ENCODE results near the gene FOSL2. TPM values are rescaled to one million over a fixed set of nuclear protein-coding genes. Genes with fewer than 3 reads are reported as not detected.

FOSL2 gene
- total RNA-seq, 1 experiment from 2014 or later, result 4.0 TPM

GRCh38 chr2:28364610-28365009, 28.0 kb upstream of the FOSL2 start (continued):
- TF ChIP-seq STAT6 (CRISPR knock-in tag; conservative IDR thresholded peaks at IDR 0.05; ENCODE audit: low read depth) (no peak), ZNF423 (CRISPR knock-in tag; IDR thresholded peaks at IDR 0.05) (no peak), MLX (CRISPR knock-in tag; IDR thresholded peaks at IDR 0.05) (no peak), ZNF396 (CRISPR knock-in tag; IDR thresholded peaks at IDR 0.05; ENCODE audit: borderline replicate concordance) (no peak), NR2C2 (CRISPR knock-in tag; IDR thresholded peaks at IDR 0.05) (no peak), ZNF263 (CRISPR knock-in tag; IDR thresholded peaks at IDR 0.05; ENCODE audit: low read depth) (no peak), CREB1 (CRISPR knock-in tag; IDR thresholded peaks at IDR 0.05) (no peak), GTF2I (CRISPR knock-in tag; conservative IDR thresholded peaks at IDR 0.05) (no peak), SOX15 (CRISPR knock-in tag; IDR thresholded peaks at IDR 0.05) (no peak), MYBL2 (CRISPR knock-in tag; IDR thresholded peaks at IDR 0.05) (no peak)

GRCh38 chr2:28365158-28365557, 27.5 kb upstream of the FOSL2 start:
- ATAC-seq, result no peak
- Mint-ChIP-seq H3K9me3 (no peaks in the 10 kb centered on the region), H3K36me3 (no peaks in the 10 kb centered on the region), H3K27me3 (ENCODE audit: low read depth) (peaks cover 6% of the 10 kb centered on the region; the same call in 1 of the 2 replicates), H3K4me1 (peaks cover 26% of the 10 kb centered on the region), H3K4me3 (no peak overlapping the region), H3K27ac (no peak overlapping the region)
- no peak for DNase-seq (ENCODE audit: low spot score)
- ChIA-PET POLR2A (no interaction called here), CTCF (interaction anchor here (1.1 kb wide), 1 partner anchor 49 kb away, joined by 4 read pairs; no protein-coding TSS in a partner anchor)
- no peak for TF ChIP-seq EMX1 (CRISPR knock-in tag; IDR thresholded peaks at IDR 0.05)
- no peak for TF ChIP-seq FOXP1 (CRISPR knock-in tag; IDR thresholded peaks at IDR 0.05; ENCODE audit: borderline replicate concordance)
- no peak for TF ChIP-seq JUN (CRISPR knock-in tag; IDR thresholded peaks at IDR 0.05)
- TF ChIP-seq ZBTB21 (CRISPR knock-in tag; IDR thresholded peaks at IDR 0.05; ENCODE audit: borderline replicate concordance), result no peak
- no peak for TF ChIP-seq ZMAT4 (CRISPR knock-in tag; IDR thresholded peaks at IDR 0.05)
- no peak for TF ChIP-seq SMAD4 (CRISPR knock-in tag; IDR thresholded peaks at IDR 0.05)
- no peak for TF ChIP-seq NFYB (CRISPR knock-in tag; conservative IDR thresholded peaks at IDR 0.05; ENCODE audit: low read depth)
- TF ChIP-seq ZNF423 (CRISPR knock-in tag; IDR thresholded peaks at IDR 0.05), result no peak
- no peak for TF ChIP-seq ETV6 (CRISPR knock-in tag; IDR thresholded peaks at IDR 0.05)
- no peak for TF ChIP-seq ZNF396 (CRISPR knock-in tag; IDR thresholded peaks at IDR 0.05; ENCODE audit: borderline replicate concordance)
- no peak for TF ChIP-seq SP1 (CRISPR knock-in tag; conservative IDR thresholded peaks at IDR 0.05)
- TF ChIP-seq, protein P1, sequence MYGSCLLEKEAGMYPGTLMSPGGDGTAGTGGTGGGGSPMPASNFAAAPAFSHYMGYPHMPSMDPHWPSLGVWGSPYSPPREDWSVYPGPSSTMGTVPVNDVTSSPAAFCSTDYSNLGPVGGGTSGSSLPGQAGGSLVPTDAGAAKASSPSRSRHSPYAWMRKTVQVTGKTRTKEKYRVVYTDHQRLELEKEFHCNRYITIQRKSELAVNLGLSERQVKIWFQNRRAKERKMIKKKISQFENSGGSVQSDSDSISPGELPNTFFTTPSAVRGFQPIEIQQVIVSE (CRISPR knock-in tag; IDR thresholded peaks at IDR 0.05; ENCODE audit: borderline replicate concordance), result no peak
- no peak for TF ChIP-seq GABPB1 (CRISPR knock-in tag; IDR thresholded peaks at IDR 0.05)
- no peak for TF ChIP-seq ZNF281 (CRISPR knock-in tag; IDR thresholded peaks at IDR 0.05)
- TF ChIP-seq ZNF232 (CRISPR knock-in tag; IDR thresholded peaks at IDR 0.05), result no peak
- TF ChIP-seq ATF3 (CRISPR knock-in tag; conservative IDR thresholded peaks at IDR 0.05), result no peak
- TF ChIP-seq RORB (CRISPR knock-in tag; IDR thresholded peaks at IDR 0.05), result no peak
